Measurements from ENCODE around the gene RAB3A.

The RAB3A gene

GRCh38 chr19:18203863-18204393 is at the start of gene RAB3A:
TSS of gene RAB3A (minus strand) at chr19:18204042. CDS start at chr19:18202740, 1,302 bp downstream.
- DNase-seq = peak; percentile 99 to 100

GRCh38 chr19:18253130-18253529 is 49.3 kb upstream of the RAB3A start:
- no peak for DNase-seq

- no peak for DNase-seq
Observed at GRCh38 chr19:18252370-18252717, 48.5 kb upstream of the RAB3A start.

GRCh38 chr19:18251587-18252369 is 47.9 kb upstream of the RAB3A start:
- peak; percentile 89 to 91 for DNase-seq

GRCh38 chr19:18249834-18250233 is 46.0 kb upstream of the RAB3A start:
- DNase-seq = no peak

GRCh38 chr19:18245297-18245696 is 41.5 kb upstream of the RAB3A start:
- DNase-seq = no peak

GRCh38 chr19:18239303-18239702 is 35.5 kb upstream of the RAB3A start:
- no peak for DNase-seq

GRCh38 chr19:18234194-18234593 is 30.4 kb upstream of the RAB3A start:
- no peak for DNase-seq

- peak; percentile 52 to 67 for DNase-seq
Observed at GRCh38 chr19:18233224-18233825, 29.5 kb upstream of the RAB3A start.

GRCh38 chr19:18232540-18233223 is 28.8 kb upstream of the RAB3A start:
- no peak for DNase-seq

- no peak for DNase-seq
Observed at GRCh38 chr19:18231775-18232174, 27.9 kb upstream of the RAB3A start.

GRCh38 chr19:18230941-18231734 is 27.3 kb upstream of the RAB3A start:
- no peak for DNase-seq

- DNase-seq = no peak
Observed at GRCh38 chr19:18229915-18230314, 26.1 kb upstream of the RAB3A start.

GRCh38 chr19:18229474-18229873 is 25.6 kb upstream of the RAB3A start:
- DNase-seq = peak in 1 of 2 experiments; percentile 34

- DNase-seq = no peak
Observed at GRCh38 chr19:18227781-18228271, 24.0 kb upstream of the RAB3A start.

- no peak for DNase-seq
Observed at GRCh38 chr19:18226956-18227780, 23.3 kb upstream of the RAB3A start.

GRCh38 chr19:18225702-18226468 is 22.0 kb upstream of the RAB3A start, which contains the start of gene PDE4C:
TSS of gene PDE4C (minus strand) at chr19:18226438. CDS start at chr19:18226415, 23 bp downstream.
- DNase-seq = no peak

- peak in 1 of 2 experiments; percentile 31 for DNase-seq
Observed at GRCh38 chr19:18225355-18225701, 21.5 kb upstream of the RAB3A start.

- peak; percentile 96 to 97 for DNase-seq
Observed at GRCh38 chr19:18224525-18225354, 20.9 kb upstream of the RAB3A start.

Data from activated T-cell treated with anti-CD3 and anti-CD28 coated beads, Interleukin-2, amount 50 U/mL, for 48 hours (primary cell).